ENCODE measurements around the gene MELTF.

GRCh38 chr3:196969660-196970546 is 59.7 kb downstream of the MELTF start:
- TF ChIP-seq SUZ12 (IDR thresholded peaks at IDR 0.05; ENCODE audit: extremely low read depth, insufficient read depth, insufficient read length) (peak; percentile 46), ZNF274 (IDR thresholded peaks at IDR 0.05; ENCODE audit: low read depth, low read length) (no peak)

All from NT2/D1 (cell line).